Suppressor macrophage (primary cell): ENCODE results near the gene C6orf141.
A peak's percentile ranks its signal among the peaks of the same experiment; 100 is the strongest.

Experiments used
- DNase-seq, 4 experiments: peaks; one replicate each; pipeline ENCODE4 v3.0.0-alpha.2; 2020 to 2022
- total RNA-seq, 17 experiments: gene quantifications; one replicate each; lab custom pipeline; 2026; ENCODE audit warnings: mixed read lengths in 6 of 17, inconsistent platforms in 3 of 17; lab: John Stamatoyannopoulos, UW

C6orf141 gene
- 0 to 1.7 (median 0) reads per million in 17 experiments for total RNA-seq

DNA sequence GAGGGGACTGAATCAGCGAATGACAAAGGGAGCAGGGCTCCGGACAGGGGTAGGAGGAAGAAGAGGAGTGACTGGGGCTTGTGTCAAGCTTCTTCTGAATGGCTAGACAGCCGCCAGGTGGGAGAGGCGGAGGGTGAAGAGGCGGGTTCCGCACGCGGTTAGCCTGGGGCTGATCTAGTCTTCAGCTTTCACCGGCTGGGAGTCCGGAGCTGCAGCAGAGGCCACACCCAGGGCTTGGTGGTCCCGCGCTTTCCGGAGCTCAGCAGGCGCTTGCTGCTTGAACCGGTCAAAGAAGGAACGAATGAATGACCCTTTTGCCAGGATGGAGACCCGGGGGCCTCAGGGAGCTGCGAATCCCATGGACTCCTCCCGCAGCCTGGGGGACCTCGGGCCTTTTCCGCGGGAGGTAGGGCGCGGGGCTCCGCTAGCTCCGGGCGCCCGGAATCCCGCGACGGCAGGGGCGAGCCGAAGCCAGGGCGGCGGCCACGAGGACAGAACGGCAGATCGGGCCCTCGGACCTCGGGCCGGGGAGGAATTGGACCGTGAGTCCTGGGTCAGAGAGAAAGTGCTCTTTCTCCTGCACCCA is at the start of gene C6orf141:
C6orf141 (plus strand) TSS at position 177 of the 586 bp plus-strand sequence; CDS start at position 302, 125 bp downstream.
- peak; percentile 3 to 28 (median 12) for DNase-seq

DNA sequence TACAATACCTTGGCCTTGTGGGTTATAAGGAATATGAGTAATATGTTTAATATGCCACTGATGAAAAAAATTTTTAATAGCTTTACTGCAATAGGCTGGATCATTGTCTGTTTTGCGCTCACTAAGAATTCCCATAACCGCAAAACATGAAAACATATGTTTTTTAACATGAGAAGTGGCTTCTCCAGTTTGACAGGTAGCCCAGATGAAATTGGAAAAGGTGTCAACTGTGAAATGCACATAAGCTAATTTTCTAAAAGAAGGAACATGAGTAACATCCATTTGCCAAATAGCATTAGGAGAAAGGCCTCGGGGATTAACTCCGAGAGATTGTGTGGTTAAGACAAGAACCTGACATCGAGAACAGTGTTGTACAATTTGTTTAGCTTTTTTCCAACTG is 45.8 kb upstream of the C6orf141 start:
- DNase-seq, result no peak

DNA sequence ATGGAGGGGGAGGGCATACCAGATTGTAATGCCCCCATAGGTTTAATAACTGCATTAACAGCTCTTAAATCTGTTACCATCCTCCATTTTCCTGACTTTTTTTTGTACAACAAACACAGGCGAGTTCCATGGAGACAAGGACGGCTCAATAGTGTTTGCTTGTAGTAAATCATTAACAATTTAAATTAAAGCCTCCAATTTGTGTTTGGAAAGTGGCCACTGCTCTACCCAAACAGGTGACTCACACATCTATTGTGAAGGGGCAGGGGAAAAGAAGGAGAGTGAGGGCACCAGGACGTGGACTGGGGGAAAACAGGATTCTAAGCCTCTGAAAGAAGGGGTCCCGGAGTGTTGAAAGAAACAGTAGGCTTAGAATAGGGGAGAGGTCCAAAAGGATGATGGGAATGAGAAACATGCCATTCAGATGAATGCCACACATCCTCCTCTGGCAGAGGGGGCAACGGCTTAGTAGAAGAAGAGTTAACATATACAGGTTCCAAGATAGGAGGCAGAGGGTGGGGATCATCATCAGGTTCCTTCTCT is 43.8 kb upstream of the C6orf141 start:
- no peak for DNase-seq

DNA sequence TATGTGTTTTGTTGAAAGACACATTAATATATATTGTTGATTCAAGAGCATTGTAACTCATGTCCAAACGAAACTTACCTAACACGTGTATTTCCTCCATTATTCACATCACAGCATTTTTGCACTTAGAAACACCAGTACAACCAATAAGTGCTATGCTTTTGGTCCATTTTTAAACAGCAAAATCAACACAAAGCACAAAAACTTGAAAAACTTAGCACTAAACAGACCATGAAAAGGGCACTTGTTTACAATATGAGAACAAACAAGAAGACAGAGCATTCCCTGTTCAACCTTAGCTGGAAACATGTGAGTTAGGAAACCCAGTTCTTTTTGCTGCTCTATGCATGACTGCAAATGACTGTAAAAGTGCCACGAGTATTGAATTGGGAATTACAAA is 41.1 kb upstream of the C6orf141 start:
- no peak for DNase-seq

DNA sequence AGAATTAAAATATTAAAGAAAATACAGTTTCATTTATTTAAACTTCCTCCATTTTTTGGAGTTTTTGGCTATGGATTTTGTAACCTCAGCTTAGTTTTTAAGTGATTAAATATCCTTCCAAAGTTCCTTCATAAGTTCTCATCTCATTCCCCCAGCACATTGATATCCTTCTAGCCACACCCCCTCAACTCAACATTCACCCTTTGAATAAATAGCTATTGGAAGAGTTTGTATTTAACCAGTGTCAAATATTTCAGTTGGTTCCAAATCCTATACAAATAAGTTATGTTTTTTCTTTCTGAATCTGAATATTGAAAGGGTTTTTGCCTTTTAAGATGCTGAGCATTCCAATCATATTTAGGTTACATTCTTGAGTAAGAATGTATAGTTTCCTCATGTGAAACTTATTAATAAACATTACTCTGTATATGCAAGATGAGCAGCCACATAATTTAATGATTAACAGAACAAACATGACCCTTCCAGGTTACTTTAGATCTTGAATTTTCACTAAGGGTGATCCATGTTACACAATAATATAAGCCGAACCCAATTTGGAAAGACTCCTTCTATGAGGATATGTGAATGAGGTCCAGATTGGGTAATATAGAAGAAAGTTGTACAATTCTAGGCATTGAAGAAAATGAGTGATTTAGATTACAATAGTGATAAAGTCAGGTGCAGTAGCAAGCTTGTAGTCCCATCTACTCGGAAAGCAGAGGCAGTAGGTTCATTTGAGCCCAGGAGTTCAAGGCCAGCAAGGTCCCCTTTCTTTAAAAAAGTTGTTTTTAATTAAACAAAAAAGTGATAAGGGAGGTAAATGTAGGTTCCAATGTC is 37.1 kb upstream of the C6orf141 start:
- DNase-seq, result no peak

DNA sequence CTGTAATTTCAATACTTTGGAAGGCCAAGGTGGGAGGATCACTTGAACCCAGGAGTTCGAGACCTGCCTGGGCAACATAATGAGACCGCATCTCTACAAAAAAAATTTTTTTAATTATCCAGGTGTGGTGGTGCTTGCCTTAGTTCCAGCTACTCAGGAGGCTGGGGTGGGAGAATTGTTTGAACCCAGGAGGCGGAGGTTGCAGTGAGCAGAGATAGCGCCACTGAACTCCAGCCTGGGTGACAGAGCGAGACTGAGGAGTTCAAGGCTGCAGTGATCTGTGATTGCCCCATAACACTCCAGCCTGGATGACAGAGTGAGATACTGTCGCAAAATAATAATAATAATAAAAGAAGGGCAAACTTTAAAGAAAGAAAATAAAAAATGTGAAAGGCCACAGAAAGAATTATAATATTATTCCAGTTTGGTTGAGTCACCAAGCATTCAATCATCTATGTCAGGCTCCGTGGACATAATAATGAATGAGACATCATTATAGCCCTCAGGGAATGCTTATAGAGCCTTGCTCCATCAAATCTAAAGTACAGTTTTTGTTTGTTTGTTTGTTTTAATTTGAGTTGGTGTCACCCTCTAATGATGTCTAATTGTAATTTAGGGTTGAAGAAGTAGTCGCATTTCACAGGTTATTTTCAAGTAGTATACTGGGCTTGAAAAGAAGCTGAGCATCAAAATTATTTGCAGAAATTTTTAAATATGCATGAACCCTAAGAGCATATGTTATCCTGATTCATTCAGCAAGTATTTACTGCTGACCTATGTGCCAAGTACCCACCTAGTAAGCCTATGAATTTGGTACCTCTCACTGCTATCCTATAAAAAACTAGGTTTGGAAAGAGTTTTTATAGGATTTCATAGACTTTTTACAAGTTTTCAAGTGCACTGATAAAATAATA is 35.6 kb upstream of the C6orf141 start:
- no peak for DNase-seq

DNA sequence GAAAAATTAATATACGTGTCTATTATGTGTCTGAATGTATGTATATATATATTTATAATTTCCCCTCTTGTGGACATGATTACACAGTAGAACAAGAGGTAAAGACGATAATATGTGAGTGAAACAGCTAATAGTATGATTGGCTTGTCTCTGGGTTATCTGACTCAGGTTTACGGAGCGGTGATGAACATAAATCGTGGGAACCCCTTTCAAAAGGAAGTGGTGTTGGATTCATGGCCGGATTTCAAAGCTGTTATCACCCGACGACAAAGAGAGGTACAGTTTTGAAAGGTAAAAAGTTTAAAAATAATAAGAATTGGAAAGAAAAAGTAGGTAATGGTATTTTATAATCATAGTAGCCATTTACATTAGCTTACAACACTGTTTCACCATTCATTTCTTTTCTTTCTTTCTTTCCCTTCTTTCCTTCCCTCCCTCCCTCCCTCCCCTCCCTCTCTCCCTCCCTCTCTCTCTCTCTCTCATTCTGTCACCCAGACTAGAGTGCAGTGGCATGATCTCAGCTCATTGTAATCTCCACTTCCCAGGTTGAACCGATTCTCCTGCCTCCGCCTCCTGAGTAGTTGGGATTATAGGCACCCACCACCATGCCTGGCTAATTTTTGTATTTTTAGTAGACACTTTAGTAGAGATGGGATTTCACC is 34.9 kb upstream of the C6orf141 start:
- DNase-seq, result no peak

DNA sequence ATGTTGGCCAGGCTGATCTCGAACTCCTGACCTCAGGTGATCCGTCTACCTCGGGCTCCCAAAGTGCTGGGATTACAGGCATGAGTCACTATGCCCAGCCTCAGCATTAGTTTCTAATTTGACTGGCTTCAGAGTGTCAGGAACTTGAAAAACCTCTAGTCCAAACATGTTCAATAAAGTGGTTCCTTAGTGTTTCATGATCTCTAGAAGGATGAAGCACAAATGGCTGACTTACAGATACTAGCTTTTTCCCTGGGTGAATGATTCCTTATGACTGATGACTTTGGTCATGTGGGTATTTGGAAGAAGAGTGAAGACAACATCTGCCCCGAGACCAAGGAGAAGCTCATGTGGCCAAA is 34.3 kb upstream of the C6orf141 start:
- DNase-seq, result no peak

DNA sequence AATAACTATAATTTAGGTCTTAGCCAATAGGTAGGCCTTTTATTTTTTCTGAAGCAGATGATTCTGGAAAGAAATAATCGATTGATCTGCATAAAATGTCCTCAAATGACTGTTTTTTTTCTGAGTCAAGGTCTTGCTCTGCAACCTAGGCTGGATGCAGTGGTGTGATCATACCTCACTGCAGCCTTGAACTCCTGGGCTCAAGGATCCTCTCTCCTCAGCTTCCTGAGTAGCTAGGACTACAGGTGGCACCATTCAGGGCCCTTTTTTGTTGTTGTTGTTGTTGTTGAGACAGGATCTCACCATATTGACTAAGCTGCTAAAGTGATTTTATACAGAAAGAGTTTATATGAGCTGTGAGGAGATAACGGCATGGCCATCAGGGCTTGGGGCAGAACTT is 32.5 kb upstream of the C6orf141 start:
- DNase-seq, result no peak

DNA sequence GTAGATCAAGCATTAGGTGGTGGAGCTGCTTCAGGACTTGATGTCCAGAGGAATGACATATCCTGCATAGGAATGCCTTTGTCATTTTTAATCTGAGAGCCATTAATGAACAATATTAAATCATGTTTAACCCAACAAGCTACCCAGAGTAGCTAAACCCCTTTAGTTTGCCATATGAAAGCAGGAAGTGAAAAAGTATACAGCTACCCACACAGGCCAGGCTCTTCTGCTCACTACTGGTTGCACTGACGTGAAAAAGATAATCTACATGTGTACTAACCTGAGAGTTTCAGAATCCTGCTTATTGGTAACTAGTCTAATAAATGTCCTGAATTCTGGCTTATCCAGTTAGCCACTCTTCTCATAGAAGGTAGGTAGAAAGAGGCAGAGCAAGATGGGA is 30.8 kb upstream of the C6orf141 start:
- DNase-seq, result no peak

DNA sequence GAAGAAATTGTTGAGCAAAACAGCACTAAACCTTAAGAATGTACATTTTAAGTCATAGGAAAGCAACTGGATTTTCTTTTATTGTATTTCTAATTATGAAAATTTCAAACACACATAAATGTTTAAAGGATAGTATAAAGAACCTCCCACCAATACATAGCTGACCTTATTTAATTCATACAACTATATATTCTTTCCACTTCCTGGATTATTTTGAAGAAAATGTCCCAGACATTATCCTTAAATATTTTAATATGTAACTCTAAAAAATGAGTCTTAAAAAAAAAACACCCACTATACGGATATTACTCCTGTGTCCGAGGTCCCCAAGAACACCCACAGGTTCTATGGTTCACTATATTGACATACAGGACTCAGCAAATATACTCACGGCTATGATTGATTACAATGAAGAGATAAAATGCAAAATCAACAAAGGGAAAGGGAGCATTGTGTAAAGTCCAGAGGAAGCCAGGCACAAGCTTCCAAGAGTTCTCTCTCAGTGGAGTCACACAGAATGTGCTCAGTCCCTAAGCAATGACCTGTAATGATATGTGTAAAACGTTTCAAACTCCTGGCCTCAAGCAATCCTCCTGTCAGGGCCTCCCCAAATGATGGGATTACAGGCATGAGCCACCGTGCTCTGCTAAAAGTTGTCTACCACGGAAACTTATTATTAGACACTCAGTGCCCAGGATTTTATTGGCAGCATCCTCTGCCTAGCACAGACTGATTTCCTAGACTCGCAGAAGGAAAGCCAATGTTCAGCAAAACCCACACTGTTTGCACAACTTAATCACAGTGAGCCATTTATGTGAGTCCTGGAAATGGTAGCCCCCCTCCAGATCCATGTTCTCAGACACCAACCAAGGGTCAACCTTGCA is 27.5 kb upstream of the C6orf141 start:
- DNase-seq, result no peak

DNA sequence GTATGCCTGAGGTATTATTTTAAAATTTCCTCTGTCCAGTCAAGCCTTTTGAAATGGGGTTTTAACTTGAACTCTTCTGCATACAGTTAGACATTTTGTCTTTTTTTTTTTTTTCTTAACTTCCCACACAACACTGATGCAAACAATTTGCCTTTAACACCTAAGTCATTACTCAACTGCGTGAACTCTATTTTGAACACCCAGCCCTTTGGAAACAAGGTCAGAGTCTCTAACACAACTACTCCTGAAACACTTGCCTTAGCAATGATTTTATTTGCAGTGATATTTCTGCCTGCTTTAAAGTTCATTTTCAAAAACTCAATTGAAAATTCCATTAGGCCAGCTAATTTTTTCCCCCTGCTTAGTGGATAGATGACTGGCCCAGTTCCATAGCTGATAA is 26.6 kb upstream of the C6orf141 start:
- no peak for DNase-seq

DNA sequence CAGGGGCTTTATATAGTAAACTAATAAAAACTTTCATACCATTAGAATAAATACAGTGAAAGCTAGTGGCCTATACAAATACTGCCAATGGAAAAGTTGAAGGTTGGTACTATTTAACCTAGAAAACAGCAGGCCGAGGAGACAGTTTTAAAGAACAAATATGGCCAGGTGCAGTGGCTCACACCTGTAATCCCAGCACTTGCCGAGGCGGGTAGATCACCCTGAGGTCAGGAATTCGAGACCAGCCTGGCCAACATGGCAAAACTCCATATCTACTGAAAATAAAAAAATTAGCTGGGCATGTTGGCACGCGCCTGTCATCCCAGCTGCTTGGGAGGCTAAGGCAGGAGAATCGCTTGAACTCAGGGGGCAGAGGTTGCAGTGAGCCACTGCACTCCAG is 25.9 kb upstream of the C6orf141 start:
- no peak for DNase-seq

DNA sequence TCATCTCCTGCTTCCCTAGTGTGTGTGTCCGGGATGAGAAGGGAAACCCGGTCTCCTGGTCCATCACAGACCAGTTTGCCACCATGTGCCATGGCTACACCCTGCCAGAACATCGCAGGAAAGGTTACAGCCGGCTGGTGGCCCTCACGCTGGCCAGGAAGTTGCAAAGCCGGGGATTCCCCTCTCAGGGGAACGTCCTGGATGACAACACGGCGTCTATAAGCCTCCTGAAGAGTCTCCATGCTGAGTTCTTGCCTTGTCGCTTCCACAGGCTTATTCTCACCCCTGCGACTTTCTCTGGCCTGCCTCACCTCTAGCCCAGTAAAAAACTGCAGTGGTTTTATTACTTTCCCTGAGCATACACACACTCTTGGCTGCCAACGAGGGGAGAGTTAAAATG is 23.9 kb upstream of the C6orf141 start:
- no peak for DNase-seq

DNA sequence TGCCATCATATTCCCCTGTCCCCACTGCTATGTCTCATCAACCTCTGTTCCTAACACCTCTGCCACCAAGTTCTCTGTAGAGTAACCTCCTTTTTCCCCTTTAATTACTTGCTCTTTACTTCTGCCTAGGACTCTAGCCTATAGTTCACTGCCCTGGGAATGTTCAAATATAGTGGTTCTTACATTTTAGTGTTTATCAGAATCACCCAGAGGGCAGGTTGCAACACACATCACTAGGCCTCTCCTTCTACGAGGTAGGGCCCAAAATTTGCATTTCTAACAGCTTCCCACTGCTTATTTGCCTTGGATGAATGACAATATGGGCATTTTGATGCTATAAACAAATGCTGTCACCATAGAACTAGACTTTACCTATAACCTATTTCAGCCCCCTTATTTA is 23.1 kb upstream of the C6orf141 start:
- no peak for DNase-seq

DNA sequence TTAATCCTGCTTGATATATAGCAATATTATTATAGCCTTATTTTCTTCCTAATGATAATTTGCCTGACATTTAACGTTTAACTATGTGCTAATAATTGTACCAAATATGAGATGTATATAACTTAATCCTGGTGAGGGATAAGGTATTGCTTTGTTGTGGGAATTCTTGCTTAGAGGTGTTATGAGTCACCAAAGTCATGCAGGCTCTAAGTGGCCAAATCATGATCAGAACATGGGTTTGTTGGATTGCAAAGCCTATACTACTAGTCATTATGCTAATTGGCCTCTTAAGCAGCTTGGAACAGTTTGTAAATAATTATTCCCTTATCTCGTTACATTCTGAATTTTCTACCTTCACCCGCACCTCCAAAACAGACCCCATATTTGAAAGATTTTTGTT is 21.9 kb upstream of the C6orf141 start:
- no peak for DNase-seq

DNA sequence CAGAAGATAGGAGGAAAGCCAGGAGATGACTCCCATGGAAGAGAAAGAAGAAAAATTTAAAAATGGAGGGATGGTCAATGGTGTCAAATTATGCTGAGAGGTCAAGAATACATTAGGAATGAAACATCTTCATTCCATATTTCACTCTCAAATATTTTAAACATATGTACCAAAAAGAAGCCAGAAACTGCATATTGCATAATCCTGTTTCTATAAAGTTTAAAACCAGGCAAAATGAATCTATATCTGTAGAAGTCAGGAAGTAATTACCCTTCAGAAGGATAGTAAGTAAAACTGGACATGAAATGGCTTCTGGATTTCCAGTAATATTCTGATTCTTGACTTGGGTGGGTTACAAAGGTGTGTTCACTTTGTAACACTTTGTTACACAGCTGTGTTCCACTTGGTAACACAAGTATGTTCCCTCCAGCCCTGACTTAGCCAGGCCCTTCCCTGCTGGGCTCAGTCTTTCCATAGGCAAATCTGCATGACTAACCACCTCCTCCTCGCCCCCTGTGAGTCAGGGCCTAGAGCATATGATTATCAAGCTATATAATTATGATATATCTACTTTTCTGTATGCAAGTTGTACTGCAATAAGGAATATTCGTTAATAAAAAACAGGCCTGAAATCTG is 20.2 kb upstream of the C6orf141 start:
- no peak for DNase-seq

DNA sequence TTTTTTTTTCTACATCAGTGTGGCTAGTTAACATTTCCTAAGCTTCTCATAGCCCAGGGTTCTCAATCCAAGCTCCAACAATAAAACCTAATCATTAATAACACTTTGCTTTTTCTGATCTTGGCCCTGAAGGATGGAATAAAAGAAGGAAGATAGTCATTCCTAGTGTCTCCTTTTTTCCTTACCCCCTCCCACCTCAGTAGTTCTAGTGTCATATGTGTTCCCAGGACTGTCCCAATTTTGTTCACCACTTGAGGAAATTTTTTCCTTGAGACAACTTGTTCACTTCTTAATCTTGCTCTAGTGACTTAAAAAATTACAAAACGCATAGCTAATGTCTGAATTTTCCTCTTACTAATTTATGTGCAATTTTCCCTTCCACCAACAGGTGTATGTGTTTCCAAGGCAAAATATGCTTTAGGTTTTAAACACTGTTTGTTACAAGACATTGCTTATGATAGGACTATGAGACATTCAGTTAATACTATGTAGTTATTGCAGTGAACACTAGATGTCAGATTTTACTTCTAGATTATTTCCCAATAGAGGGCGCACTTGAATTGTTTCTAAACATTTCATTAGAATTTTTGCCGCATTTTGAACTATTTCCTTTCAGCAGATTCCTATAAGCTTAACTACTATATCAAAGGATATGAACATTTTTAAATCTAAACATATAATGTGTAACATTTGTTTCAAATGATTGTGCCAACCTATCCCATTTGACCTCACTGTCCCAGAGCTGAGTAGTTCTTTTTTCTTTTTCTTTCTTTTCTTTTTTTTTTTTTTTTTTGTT is 18.5 kb upstream of the C6orf141 start:
- DNase-seq, result peak in 3 of 4 experiments; percentile 17 to 79 (median 70)

DNA sequence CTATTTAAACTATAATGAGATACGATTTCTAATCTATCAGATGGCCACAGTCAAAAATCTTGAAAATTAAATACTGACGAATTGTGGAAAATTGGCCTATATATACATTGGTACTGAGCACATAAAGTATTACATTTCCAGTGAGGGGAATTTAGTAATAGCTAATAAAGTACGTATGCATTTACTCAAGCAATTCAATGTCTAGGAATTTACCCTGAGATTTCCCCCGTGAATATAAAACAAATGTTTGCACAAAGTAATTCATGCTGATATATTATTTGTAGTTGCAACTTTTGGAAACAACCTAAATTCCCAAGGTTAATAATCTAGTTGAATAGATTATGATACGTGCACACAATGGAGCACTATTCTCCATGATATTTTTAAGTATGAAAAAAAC is 14.7 kb upstream of the C6orf141 start:
- DNase-seq, result no peak

DNA sequence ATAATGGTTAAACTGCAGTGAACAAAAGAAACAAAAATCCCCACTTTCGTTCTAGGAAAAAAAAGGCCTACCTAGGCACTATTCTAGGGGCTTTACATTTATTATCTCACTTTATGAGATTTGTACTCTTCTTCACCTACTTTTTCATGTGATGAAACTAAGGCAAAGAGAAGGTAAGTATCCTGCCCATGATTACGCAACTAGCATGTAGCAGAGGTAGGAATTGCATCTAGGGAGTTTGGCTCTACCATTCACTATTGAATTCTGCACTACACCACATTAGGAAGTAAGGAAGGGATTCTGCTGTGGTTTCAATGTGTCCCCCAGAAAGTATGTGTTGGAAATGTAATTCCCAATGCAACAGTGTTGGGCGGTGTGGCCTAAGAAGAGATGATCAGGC is 11.4 kb upstream of the C6orf141 start:
- no peak for DNase-seq
